SK-N-SH treated with all-trans-retinoic acid at 6 μM for 48 hours (cell line): ENCODE results near the gene SLC17A9.
"Not testable (repeated sequence)": the region's sequence is repeated elsewhere in the genome, so short reads cannot be mapped to it uniquely, and the experiment has no call there.

ENCODE experiments used
- ESRRG ChIP-seq: fragments of 250-450 bp; sonication (Bioruptor Pico); IDR thresholded peaks from 2 replicates; pipeline ENCODE4 v1.6.1; 2021; ENCODE audit warnings: mild to moderate bottlenecking
- ZC3H10 ChIP-seq: fragments of 250-450 bp; sonication (Bioruptor Pico); IDR thresholded peaks from 2 replicates; pipeline ENCODE4 v1.5.1; 2021; ENCODE audit warnings: mild to moderate bottlenecking, moderate library complexity
- TF ChIP-seq, protein P1 (sequence below): fragments of 250-450 bp; sonication (Bioruptor Pico); IDR thresholded peaks from 2 replicates; pipeline ENCODE4 v1.8.0; 2020; ENCODE audit warnings: mild to moderate bottlenecking, moderate library complexity, borderline replicate concordance

DNA sequence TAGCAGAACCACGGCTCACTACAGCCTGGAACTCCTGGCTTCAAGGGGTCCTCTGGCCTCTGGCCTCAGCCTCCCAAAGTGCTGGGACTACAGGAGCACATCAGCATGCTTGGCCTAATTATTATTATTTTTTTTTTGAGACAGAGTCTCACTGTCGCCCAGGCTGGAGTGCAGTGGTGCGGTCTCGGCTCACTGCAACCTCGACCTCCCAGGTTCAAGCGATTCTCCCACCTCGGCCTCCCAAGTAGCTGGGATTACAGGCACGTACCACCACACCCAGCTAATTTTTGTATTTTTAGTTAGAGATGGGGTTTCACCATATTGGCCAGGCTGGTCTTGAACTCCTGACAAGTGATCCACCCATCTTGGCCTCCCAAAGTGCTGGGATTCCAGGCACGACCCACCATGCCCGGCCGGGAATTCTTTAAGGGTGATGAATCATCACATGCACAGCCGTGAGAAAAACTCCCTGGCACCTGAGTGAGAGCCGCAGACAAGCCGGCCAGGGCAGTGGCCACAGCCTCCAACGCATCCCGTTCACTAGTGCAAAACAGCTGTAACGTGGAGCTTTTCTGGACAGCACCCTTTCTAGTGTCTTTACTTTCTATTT, 29.3 kb upstream of the SLC17A9 start:
- TF ChIP-seq, protein P1, sequence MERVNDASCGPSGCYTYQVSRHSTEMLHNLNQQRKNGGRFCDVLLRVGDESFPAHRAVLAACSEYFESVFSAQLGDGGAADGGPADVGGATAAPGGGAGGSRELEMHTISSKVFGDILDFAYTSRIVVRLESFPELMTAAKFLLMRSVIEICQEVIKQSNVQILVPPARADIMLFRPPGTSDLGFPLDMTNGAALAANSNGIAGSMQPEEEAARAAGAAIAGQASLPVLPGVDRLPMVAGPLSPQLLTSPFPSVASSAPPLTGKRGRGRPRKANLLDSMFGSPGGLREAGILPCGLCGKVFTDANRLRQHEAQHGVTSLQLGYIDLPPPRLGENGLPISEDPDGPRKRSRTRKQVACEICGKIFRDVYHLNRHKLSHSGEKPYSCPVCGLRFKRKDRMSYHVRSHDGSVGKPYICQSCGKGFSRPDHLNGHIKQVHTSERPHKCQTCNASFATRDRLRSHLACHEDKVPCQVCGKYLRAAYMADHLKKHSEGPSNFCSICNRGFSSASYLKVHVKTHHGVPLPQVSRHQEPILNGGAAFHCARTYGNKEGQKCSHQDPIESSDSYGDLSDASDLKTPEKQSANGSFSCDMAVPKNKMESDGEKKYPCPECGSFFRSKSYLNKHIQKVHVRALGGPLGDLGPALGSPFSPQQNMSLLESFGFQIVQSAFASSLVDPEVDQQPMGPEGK = not testable (repeated sequence)
- not testable (repeated sequence) for TF ChIP-seq ZC3H10; ESRRG (CRISPR knock-in tag)
